HCT116 (cell line): ENCODE results near the gene KCTD15. TPM values are rescaled to one million over a fixed set of nuclear protein-coding genes. Genes with fewer than 3 reads are reported as not detected.

ENCODE experiments used
- ATAC-seq: fragments of 200-7000 bp; cut with Tn5 transposase; 2 replicates; pipeline ENCODE4 v1.9.1; 2020; ENCODE audit warnings: mild to moderate bottlenecking, moderate library complexity
- BruUV-seq: library from RNA; stranded (reverse); fragments of 400-500 nt; replicated peaks from 2 replicates; lab custom pipeline; 2021; lab: Mats Ljungman, UMichigan
- CTCF ChIA-PET: fragments of 300-600 bp; sonication (Branson Sonifier 250); formaldehyde crosslinking; loops from one replicate; lab custom pipeline; 2021; ENCODE audit warnings: antibody characterized with exemption; lab: Charles Lee
- POLR2A ChIA-PET: fragments of 300-600, 350-600 bp; sonication (Branson Sonifier 250); formaldehyde crosslinking; loops from one replicate; lab custom pipeline; 2021; ENCODE audit warnings: antibody characterized with exemption; lab: Charles Lee
- RAD21 ChIA-PET, 2 experiments: fragments of 300-600 bp; sonication (Branson Sonifier 250); formaldehyde crosslinking; loops; one replicate each; lab custom pipeline; 2023; ENCODE audit warnings: low total read pairs in 2 of 2; ENCODE audit not compliant: uncharacterized antibody in 2 of 2, unreplicated experiment in 2 of 2, low non-redundant PET in 1 of 2; lab: Charles Lee
- DNase-seq: peaks from one replicate; pipeline ENCODE4 v3.0.0-alpha.2; 2010; ENCODE audit warnings: low read depth, low spot score
- H2AFZ ChIP-seq: fragments of 200-600 bp; shearing (Covaris generic), sonication (generic); 2 replicates; pipeline ENCODE4 v1.6.1; 2017; ENCODE audit warnings: low read depth, mixed run types, mixed read lengths, antibody characterized with exemption, low read length; ENCODE audit not compliant: poor library complexity, severe bottlenecking
- H3K27ac ChIP-seq: 2 replicates; pipeline ENCODE4 v1.5.1; 2012; ENCODE audit warnings: low read depth, low read length
- H3K27me3 ChIP-seq: fragments of 200-600 bp; sonication (generic); 2 replicates; pipeline ENCODE4 v1.6.1; 2016; ENCODE audit warnings: mixed run types, low read length, mixed read lengths; ENCODE audit not compliant: insufficient read depth
- H3K36me3 ChIP-seq, 2 experiments: fragments of 200-500 bp in 1 of 2; fragments of 200-600 bp in 1 of 2; sonication (Bioruptor generic) in 1 of 2; sonication (generic) in 1 of 2; 2 replicates each; pipeline versions ENCODE4 v1.5.1 to v1.6.1; 2014 to 2016; ENCODE audit warnings: low read length in 2 of 2, inconsistent platforms in 1 of 2, mixed read lengths in 1 of 2, mixed run types in 1 of 2; ENCODE audit not compliant: insufficient read depth in 2 of 2, control insufficient read depth in 1 of 2
- H3K4me1 ChIP-seq, 2 experiments: fragments of 200-600 bp in 1 of 2; sonication (generic) in 1 of 2; 2 replicates each; pipeline versions ENCODE4 v1.5.1 to v1.6.1; 2012 to 2017; ENCODE audit warnings: low read length in 2 of 2, inconsistent platforms in 1 of 2, mild to moderate bottlenecking in 1 of 2, mixed read lengths in 1 of 2, mixed run types in 1 of 2, moderate library complexity in 1 of 2; ENCODE audit not compliant: insufficient read depth in 2 of 2, control insufficient read depth in 1 of 2
- H3K4me2 ChIP-seq: fragments of 200-600 bp; sonication (generic); 2 replicates; pipeline ENCODE4 v1.6.1; 2017; ENCODE audit warnings: mixed run types, low read length, mixed read lengths
- H3K4me3 ChIP-seq, 2 experiments: fragments of 200-600 bp in 1 of 2; sonication (generic) in 1 of 2; replicated peaks in 1 of 2; 2 replicates each; pipeline ENCODE4 v1.5.1; 2011 to 2016; ENCODE audit warnings: low read length in 2 of 2, control low read depth in 1 of 2, low read depth in 1 of 2, mild to moderate bottlenecking in 1 of 2, mixed read lengths in 1 of 2, mixed run types in 1 of 2
- H3K79me2 ChIP-seq: fragments of 200-600 bp; sonication (generic); 2 replicates; pipeline ENCODE4 v1.6.1; 2017; ENCODE audit warnings: mild to moderate bottlenecking, mixed run types, low read length, moderate library complexity, mixed read lengths; ENCODE audit not compliant: insufficient read depth
- H3K9ac ChIP-seq: fragments of 200-600 bp; sonication (generic); 2 replicates; pipeline ENCODE4 v1.6.1; 2016; ENCODE audit warnings: low read length, mixed read lengths
- H3K9me2 ChIP-seq: fragments of 200-600 bp; sonication (generic), shearing (Covaris generic); 2 replicates; pipeline ENCODE4 v1.6.1; 2017; ENCODE audit warnings: mixed run types, mild to moderate bottlenecking, moderate library complexity; ENCODE audit not compliant: insufficient read depth
- H3K9me3 ChIP-seq, 2 experiments: fragments of 200-500 bp in 1 of 2; fragments of 200-600 bp in 1 of 2; sonication (Bioruptor generic) in 1 of 2; sonication (generic) in 1 of 2; 2 replicates each; pipeline ENCODE4 v1.6.1; 2014 to 2017; ENCODE audit warnings: low read length in 2 of 2, mixed read lengths in 2 of 2, inconsistent platforms in 1 of 2, low read depth in 1 of 2, mild to moderate bottlenecking in 1 of 2, mixed run types in 1 of 2, moderate library complexity in 1 of 2; ENCODE audit not compliant: control insufficient read depth in 1 of 2, insufficient read depth in 1 of 2
- H4K20me1 ChIP-seq: fragments of 200-600 bp; sonication (generic), shearing (Covaris generic); 2 replicates; pipeline ENCODE4 v1.6.1; 2017; ENCODE audit warnings: mixed run types, mild to moderate bottlenecking, moderate library complexity; ENCODE audit not compliant: insufficient read depth
- ATF3 ChIP-seq: IDR thresholded peaks from 2 replicates; pipeline ENCODE4 v1.6.1; 2012
- CBX3 ChIP-seq: IDR thresholded peaks from 2 replicates; pipeline ENCODE4 v1.6.1; 2012; ENCODE audit warnings: low read depth
- CEBPB ChIP-seq: IDR thresholded peaks from 2 replicates; pipeline ENCODE4 v1.6.1; 2012; ENCODE audit warnings: low read depth
- EGR1 ChIP-seq: IDR thresholded peaks from 2 replicates; pipeline ENCODE4 v1.6.1; 2012; ENCODE audit warnings: low read depth
- ELF1 ChIP-seq: IDR thresholded peaks from 2 replicates; pipeline ENCODE4 v1.6.1; 2012; ENCODE audit warnings: low read depth, borderline replicate concordance
- EZH2 ChIP-seq: fragments of 200-600 bp; sonication (generic); IDR thresholded peaks from 2 replicates; pipeline ENCODE4 v1.6.1; 2017; ENCODE audit warnings: antibody characterized with exemption, mixed run types
- EZH2phosphoT487 ChIP-seq: fragments of 200-600 bp; IDR thresholded peaks from 2 replicates; pipeline ENCODE4 v1.6.1; 2018; ENCODE audit warnings: antibody characterized with exemption, borderline replicate concordance
- JUND ChIP-seq: IDR thresholded peaks from 2 replicates; pipeline ENCODE4 v1.6.1; 2012
- POLR2A ChIP-seq: IDR thresholded peaks from 2 replicates; pipeline ENCODE4 v1.7.0; 2011; ENCODE audit warnings: borderline replicate concordance; ENCODE audit not compliant: insufficient read depth, insufficient read length; ENCODE audit errors: extremely low read depth
- POLR2AphosphoS5 ChIP-seq: IDR thresholded peaks from 2 replicates; pipeline ENCODE4 v1.6.1; 2011; ENCODE audit warnings: mild to moderate bottlenecking, low read depth, low read length, moderate library complexity
- RAD21 ChIP-seq: IDR thresholded peaks from 2 replicates; pipeline ENCODE4 v1.6.1; 2012; ENCODE audit warnings: low read depth, mild to moderate bottlenecking
- REST ChIP-seq: IDR thresholded peaks from 2 replicates; pipeline ENCODE4 v1.6.1; 2012; ENCODE audit warnings: low read depth
- SIN3A ChIP-seq: IDR thresholded peaks from 2 replicates; pipeline ENCODE4 v1.6.1; 2012; ENCODE audit warnings: low read depth
- SP1 ChIP-seq: IDR thresholded peaks from 2 replicates; pipeline ENCODE4 v1.6.1; 2012; ENCODE audit warnings: low read depth
- SRF ChIP-seq: IDR thresholded peaks from 2 replicates; pipeline ENCODE4 v1.6.1; 2012; ENCODE audit warnings: low read depth
- TCF7L2 ChIP-seq: IDR thresholded peaks from 2 replicates; pipeline ENCODE4 v1.7.0; 2011; ENCODE audit warnings: borderline replicate concordance, inconsistent platforms; ENCODE audit not compliant: insufficient read depth, insufficient read length; ENCODE audit errors: extremely low read depth
- YY1 ChIP-seq: IDR thresholded peaks from 2 replicates; pipeline ENCODE4 v1.6.1; 2011; ENCODE audit warnings: low read length, low read depth, moderate library complexity, mild to moderate bottlenecking; ENCODE audit not compliant: insufficient replicate concordance; ENCODE audit errors: extremely low read depth
- ZBTB33 ChIP-seq: IDR thresholded peaks from 2 replicates; pipeline ENCODE4 v1.6.1; 2011; ENCODE audit warnings: mild to moderate bottlenecking, low read length, moderate library complexity; ENCODE audit not compliant: insufficient replicate concordance; ENCODE audit errors: extremely low read depth
- ZFX ChIP-seq: fragments of 450-650 bp; IDR thresholded peaks from 2 replicates; pipeline ENCODE4 v1.6.1; 2017
- ZNF274 ChIP-seq: fragments of 200-500 bp; sonication (Bioruptor generic); IDR thresholded peaks from 2 replicates; pipeline ENCODE4 v1.6.1; 2014; ENCODE audit warnings: mild to moderate bottlenecking, low read depth, low read length, inconsistent platforms
- intact Hi-C: fragments of 100-400 bp; cut with micrococcal nuclease; formaldehyde crosslinking; loops from 2 replicates; pipeline ENCODE4 v1.10.0; 2022
- total RNA-seq: library from RNA; stranded (reverse); gene quantifications from one replicate; pipeline ENCODE4 v1.2.1, GENCODE V29; 2021; ENCODE audit not compliant: unreplicated experiment

Gene KCTD15
- total RNA-seq, 1 experiment from 2014 or later, result 29.2 TPM

- POLR2A ChIA-PET, result no interaction called here
- H3K9me3 ChIP-seq, result no peaks in the 10 kb centered on the region
- no peak overlapping the region for H3K27ac ChIP-seq
- H3K36me3 ChIP-seq, result no peaks in the 10 kb centered on the region
- intact Hi-C loops, result no loop called here
- H3K9me2 ChIP-seq, result no peaks in the 10 kb centered on the region
- CTCF ChIA-PET, result no interaction called here
- no peaks in the 10 kb centered on the region for H3K79me2 ChIP-seq
- H3K4me1 ChIP-seq, result no peaks in the 10 kb centered on the region
- no peak for DNase-seq
- H3K4me2 ChIP-seq, result no peak overlapping the region
- RAD21 ChIA-PET, result no interaction called here
- ATAC-seq, result no peak
- no peak overlapping the region for H3K4me3 ChIP-seq
- BruUV-seq, result no TSS peak
- no peaks in the 10 kb centered on the region for H4K20me1 ChIP-seq
- no peak overlapping the region for H3K9ac ChIP-seq
- H3K27me3 ChIP-seq, result no peaks in the 10 kb centered on the region; the same call in 1 of the 2 replicates
- H2AFZ ChIP-seq, result no peak overlapping the region
- TF ChIP-seq CEBPB (no peak), SRF (no peak), EZH2 (no peak), ELF1 (no peak), ZBTB33 (no peak), ATF3 (no peak), RAD21 (no peak), REST (no peak), ZFX (no peak), TCF7L2 (no peak), POLR2A (no peak), JUND (no peak), POLR2AphosphoS5 (no peak), SIN3A (no peak), EGR1 (no peak), CBX3 (no peak), ZNF274 (no peak), YY1 (no peak), SP1 (no peak), EZH2phosphoT487 (no peak)
Measured at GRCh38 chr19:33844478-33844877, 47.8 kb downstream of the KCTD15 start.
